Muscle of back (tissue), 11 donors: ENCODE results near the gene PAM. TPM values are rescaled to one million over a fixed set of nuclear protein-coding genes. Genes with fewer than 3 reads are reported as not detected.

ENCODE experiments used
- DNase-seq, 3 donors: peaks; one replicate each; pipeline versions ENCODE4 v3.0.0 to v3.0.0-alpha.2; 2013
- polyA plus RNA-seq, 10 donors: library from polyadenylated mRNA; unstranded; fragments of 120-200 nt; gene quantifications; one replicate each; pipeline ENCODE4 v1.2.1, GENCODE V29; 2013; ENCODE audit not compliant: insufficient read length in 10 of 10

The PAM gene
- polyA plus RNA-seq, 10 donors, result 110 to 139 (median 120) TPM

- DNase-seq, result peak in 1 of 3 donors; percentile 45
These were observed 23.4 kb downstream of the PAM start for GRCh38 chr5:102778478-102778877.

GRCh38 chr5:102781359-102781758 lies 26.3 kb downstream of the PAM start:
- DNase-seq, result no peak

GRCh38 chr5:102781786-102782185 lies 26.7 kb downstream of the PAM start:
- no peak for DNase-seq

GRCh38 chr5:102782217-102782872 lies 27.2 kb downstream of the PAM start:
- no peak for DNase-seq

- no peak for DNase-seq
These were observed 32.0 kb downstream of the PAM start for GRCh38 chr5:102787134-102787533.

GRCh38 chr5:102788788-102789187 lies 33.7 kb downstream of the PAM start:
- no peak for DNase-seq

- DNase-seq, result no peak
These were observed 34.4 kb downstream of the PAM start for GRCh38 chr5:102789469-102789868.

- no peak for DNase-seq
These were observed 35.6 kb downstream of the PAM start for GRCh38 chr5:102790748-102791147.

- DNase-seq, result no peak
These were observed 37.6 kb downstream of the PAM start for GRCh38 chr5:102792705-102793104.

- DNase-seq, result no peak
These were observed 38.9 kb downstream of the PAM start for GRCh38 chr5:102794047-102794446.

GRCh38 chr5:102794677-102795331 lies 39.7 kb downstream of the PAM start:
- no peak for DNase-seq

- DNase-seq, result no peak
These were observed 40.4 kb downstream of the PAM start for GRCh38 chr5:102795526-102795925.

GRCh38 chr5:102796009-102796408 lies 40.9 kb downstream of the PAM start:
- DNase-seq, result peak in 1 of 3 donors; percentile 16

- no peak for DNase-seq
These were observed 41.4 kb downstream of the PAM start for GRCh38 chr5:102796498-102796897.

- no peak for DNase-seq
These were observed 42.3 kb downstream of the PAM start for GRCh38 chr5:102797322-102797884.

- no peak for DNase-seq
These were observed 43.1 kb downstream of the PAM start for GRCh38 chr5:102798104-102798785.

- DNase-seq, result peak in 1 of 3 donors; percentile 23
These were observed 43.9 kb downstream of the PAM start for GRCh38 chr5:102799017-102799416.

- no peak for DNase-seq
These were observed 45.3 kb downstream of the PAM start for GRCh38 chr5:102800427-102800826.

- DNase-seq, result no peak
These were observed 46.3 kb downstream of the PAM start for GRCh38 chr5:102801371-102801770.

- DNase-seq, result no peak
These were observed 47.8 kb downstream of the PAM start for GRCh38 chr5:102802708-102803458.

GRCh38 chr5:102807878-102808502 lies 52.9 kb downstream of the PAM start:
- DNase-seq, result peak in 1 of 3 donors; percentile 23
